ENCODE measurements around the gene IFI44L.

Gene IFI44L

DNA sequence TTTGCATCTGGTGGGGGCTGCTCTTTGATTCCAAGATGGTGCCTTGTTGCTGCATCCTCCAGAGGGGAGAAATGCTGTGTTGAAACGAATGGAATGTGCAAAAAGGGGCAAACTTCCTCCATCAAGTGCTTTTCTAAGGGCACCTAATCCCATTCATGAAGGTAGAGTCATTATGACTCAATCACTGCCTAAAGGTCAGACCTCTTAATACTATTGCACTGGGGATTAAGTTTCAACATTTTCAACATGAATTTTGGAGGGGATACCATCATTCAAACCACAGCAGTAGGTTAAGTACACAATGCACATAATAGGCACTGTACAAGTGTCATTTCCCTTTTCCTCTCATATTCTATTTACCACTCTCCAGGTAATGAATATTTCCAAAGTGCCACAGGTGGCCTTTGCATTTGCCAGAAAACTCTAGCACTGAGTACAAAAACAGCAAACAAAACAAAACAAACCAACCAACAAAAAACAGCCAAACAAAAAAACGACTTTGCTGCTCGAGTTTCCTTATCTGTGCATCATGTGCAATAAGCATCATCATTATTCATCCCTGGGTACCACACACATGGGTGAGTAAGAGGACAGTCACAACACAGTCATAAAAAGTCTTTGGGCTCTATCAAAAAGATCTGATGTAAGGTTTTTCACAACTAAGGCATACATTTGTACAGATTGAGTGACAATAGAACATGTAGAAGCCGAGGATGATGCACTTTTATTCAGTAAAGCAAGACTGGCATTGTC is 71.9 kb downstream of the IFI44L start:
- DNase-seq = no peak
